Heart right ventricle (tissue), 16 donors: ENCODE data around the gene RND2. TPM values are rescaled to one million over a fixed set of nuclear protein-coding genes. Genes with fewer than 3 reads are reported as not detected.
A peak's percentile ranks its signal among the peaks of the same experiment; 100 is the strongest.

ENCODE experiments used
- ATAC-seq, 8 donors: fragments of 200-7000 bp; cut with Tn5 transposase; one replicate each; pipeline ENCODE4 v1.9.1; 2020; ENCODE audit warnings: mild to moderate bottlenecking in 8 of 8, moderate library complexity in 8 of 8, moderate number of reproducible peaks in 1 of 8
- DNase-seq, 2 donors: peaks; one replicate each; pipeline ENCODE4 v3.0.0-alpha.2; 2020
- H3K27ac ChIP-seq, 10 donors: fragments of 200-600 bp; sonication (generic) in 2 of 10; one replicate each; pipeline versions ENCODE4 v1.5.0 to v1.8.0; 2020 to 2022; ENCODE audit warnings: mild to moderate bottlenecking in 3 of 10
- H3K27me3 ChIP-seq, 7 donors: fragments of 200-600 bp; one replicate each; pipeline ENCODE4 v1.8.0; 2021 to 2022; ENCODE audit warnings: mild to moderate bottlenecking in 2 of 7
- H3K36me3 ChIP-seq, 9 donors: fragments of 200-600 bp; sonication (generic) in 1 of 9; one replicate each; pipeline versions ENCODE4 v1.5.0 to v1.8.0; 2020 to 2022; ENCODE audit warnings: mild to moderate bottlenecking in 2 of 9
- H3K4me1 ChIP-seq, 9 donors: fragments of 200-600 bp; sonication (generic) in 1 of 9; one replicate each; pipeline versions ENCODE4 v1.5.0 to v1.8.0; 2020 to 2022; ENCODE audit warnings: mild to moderate bottlenecking in 4 of 9
- H3K4me3 ChIP-seq, 10 donors: fragments of 200-600 bp; sonication (generic) in 2 of 10; one replicate each; pipeline versions ENCODE4 v1.5.0 to v1.8.0; 2020 to 2022; ENCODE audit warnings: mild to moderate bottlenecking in 7 of 10, moderate library complexity in 2 of 10
- H3K9me3 ChIP-seq, 11 donors: fragments of 200-600 bp in 10 of 11; sonication (generic) in 2 of 11; one replicate each; pipeline versions ENCODE4 v1.5.0 to v1.8.0; 2013 to 2022; ENCODE audit warnings: mild to moderate bottlenecking in 2 of 11, control low read depth in 1 of 11, moderate library complexity in 1 of 11
- WGBS, 2 donors: extraction: QIAGEN DNeasy Blood & Tissue Kit; methylation state at CpG; one replicate each; pipeline ENCODE4 v1.1.7; 2013; ENCODE audit warnings: inconsistent platforms in 1 of 2; 5-methylcytosine and 5-hydroxymethylcytosine counted together
- intact Hi-C, 10 donors: fragments of 100-400 bp; cut with DNase I; formaldehyde crosslinking; loops; one replicate each; pipeline versions ENCODE4 v1.11.1 to v1.14.2; 2022
- polyA plus RNA-seq, 2 donors: library from polyadenylated mRNA; stranded (reverse); fragments of 200-250 nt; gene quantifications; one replicate each; pipeline ENCODE4 v1.2.3, GENCODE V29; 2013
- total RNA-seq, 10 donors: library from RNA; stranded (reverse); fragmentation: NEBNext Ultra II Directional in 3 of 10; extraction: Animal tissue kit (Norgen Biotek cat#: 25700) in 3 of 10; gene quantifications; one replicate each; pipeline versions ENCODE4 v1.2.1 to v1.2.4, GENCODE V29; 2021 to 2023
- TF ChIP-seq, protein P1 (sequence below), 9 donors: fragments of 200-600 bp; sonication (generic) in 2 of 9; IDR thresholded peaks; one replicate each; pipeline versions ENCODE4 v1.5.0 to v1.8.0; 2021 to 2022; ENCODE audit warnings: antibody characterized with exemption in 9 of 9, mild to moderate bottlenecking in 5 of 9, moderate library complexity in 1 of 9
- donor health status: Arrhythmogenic right ventricular cardiomyopathy.
- donor health status: ischemic (EF 13 %, LVEDD 7.1; RV severe dilation, severe dysfunction).
- donor health status: healthy with polysubstance abuse.
- donor health status: DM: no; HTN: yes; CAD: no.
- donor health status: DM: no; HTN: no; CAD: no.
- donor health status: ischemic (EF 25% LVEDD 6.9; RV normal size, moderate dysfunction).
- donor health status: ischemic (EF 25% LVEDD 5.7; RV mildly dilated, moderate dysfunction).
- donor health status: healthy.
- donor health status: DM: yes; HTN: yes; CAD: no.
- donor health status: Ischemic cardiomyopathy.
- donor health status: ischemic (EF 35%, LVEDD 5.7; RV mildly dilated, moderate dysfunction).
- donor health status: nonischemic (EF 11% LVEDD 7.7; RV severe dilation, severe dysfunction).
- donor health status: DM: yes; HTN: yes; CAD: no.
- donor health status: PGD.
- donor health status: ischemic (EF 29% LVEDD 5.4; RV normal size, mild dysfunction).
- donor health status: nonischemic (EF 23%, LVEDD 6.1; RV moderate dilation, normal function).

The RND2 gene
- total and polyA plus RNA-seq, 12 donors = 0.14 to 2.3 (median 0.51) TPM

DNA sequence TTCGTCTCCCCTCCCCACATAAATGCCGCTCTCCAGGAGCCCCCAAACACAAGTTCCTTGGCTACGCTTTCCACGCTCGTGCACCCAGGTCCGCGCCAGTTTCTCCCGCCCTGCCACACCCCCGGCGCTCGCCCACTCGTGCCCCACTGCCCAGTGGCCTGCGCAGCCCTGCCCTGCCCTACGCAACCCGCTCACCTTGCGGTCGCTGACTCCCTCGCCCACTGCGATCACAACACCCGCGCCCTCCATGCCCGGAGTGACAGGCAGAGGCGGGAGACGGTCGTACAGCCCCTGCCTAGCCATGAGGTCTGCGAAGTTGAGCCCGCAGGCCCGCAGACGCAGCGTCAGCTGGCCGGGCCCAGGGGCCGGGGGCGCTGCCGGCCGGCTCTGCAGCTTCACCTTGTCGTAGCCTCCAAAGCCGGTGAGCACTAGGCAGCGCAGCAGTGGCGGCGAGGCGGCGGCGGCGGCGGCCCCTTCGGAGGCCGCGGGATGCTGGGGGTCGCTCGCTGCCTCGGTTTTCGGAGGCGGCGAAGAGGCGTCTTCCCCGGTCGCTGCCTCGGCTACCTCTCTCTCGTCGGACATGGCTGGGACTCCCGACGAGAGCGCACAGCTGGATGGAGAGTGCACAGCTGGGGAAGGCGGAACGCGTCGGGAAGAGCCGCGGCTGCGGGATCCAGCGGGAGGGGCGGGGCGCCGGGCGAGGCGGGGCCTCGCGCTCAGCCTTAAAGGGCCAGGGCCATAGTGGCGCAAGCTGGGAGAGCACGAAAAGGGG lies 3.1 kb upstream of the RND2 start, which contains the start of gene VAT1:
Gene VAT1 (minus strand): TSS at position 645 of the 772 bp plus-strand sequence. CDS start 63 bp downstream, at position 582.
- peak within 1 kb of the TSS; percentile 88 to 100 (median 96) for H3K4me3 ChIP-seq
- no peaks in the 10 kb centered on the region for H3K9me3 ChIP-seq
- ATAC-seq (peak; percentile 70 to 83 (median 80)), DNase-seq (peak; percentile 79 to 86)
- peak within 1 kb of the TSS; percentile 74 to 94 (median 90) for H3K27ac ChIP-seq
- peaks cover 0 to 20% (median 0%) of the 10 kb centered on the region in 9 donors for H3K36me3 ChIP-seq
- intact Hi-C loops = loop anchor here in 9 of 10 donors (5.0 to 10.0 kb wide), 8 partner anchors 103 to 343 kb away; partner anchors contain the start of genes NBR1 (in 7 of the 9) and BRCA1 (in 5 of the 9)
- WGBS, 2 donors = 0% methylated on average over 80 of the region's 80 CpGs
- peaks cover 3 to 55% (median 45%) of the 10 kb centered on the region in 9 donors for H3K4me1 ChIP-seq
- TF ChIP-seq, protein P1, sequence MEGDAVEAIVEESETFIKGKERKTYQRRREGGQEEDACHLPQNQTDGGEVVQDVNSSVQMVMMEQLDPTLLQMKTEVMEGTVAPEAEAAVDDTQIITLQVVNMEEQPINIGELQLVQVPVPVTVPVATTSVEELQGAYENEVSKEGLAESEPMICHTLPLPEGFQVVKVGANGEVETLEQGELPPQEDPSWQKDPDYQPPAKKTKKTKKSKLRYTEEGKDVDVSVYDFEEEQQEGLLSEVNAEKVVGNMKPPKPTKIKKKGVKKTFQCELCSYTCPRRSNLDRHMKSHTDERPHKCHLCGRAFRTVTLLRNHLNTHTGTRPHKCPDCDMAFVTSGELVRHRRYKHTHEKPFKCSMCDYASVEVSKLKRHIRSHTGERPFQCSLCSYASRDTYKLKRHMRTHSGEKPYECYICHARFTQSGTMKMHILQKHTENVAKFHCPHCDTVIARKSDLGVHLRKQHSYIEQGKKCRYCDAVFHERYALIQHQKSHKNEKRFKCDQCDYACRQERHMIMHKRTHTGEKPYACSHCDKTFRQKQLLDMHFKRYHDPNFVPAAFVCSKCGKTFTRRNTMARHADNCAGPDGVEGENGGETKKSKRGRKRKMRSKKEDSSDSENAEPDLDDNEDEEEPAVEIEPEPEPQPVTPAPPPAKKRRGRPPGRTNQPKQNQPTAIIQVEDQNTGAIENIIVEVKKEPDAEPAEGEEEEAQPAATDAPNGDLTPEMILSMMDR (IDR thresholded peaks at IDR 0.05) = no peak
- H3K27me3 ChIP-seq = no peaks in the 10 kb centered on the region

DNA sequence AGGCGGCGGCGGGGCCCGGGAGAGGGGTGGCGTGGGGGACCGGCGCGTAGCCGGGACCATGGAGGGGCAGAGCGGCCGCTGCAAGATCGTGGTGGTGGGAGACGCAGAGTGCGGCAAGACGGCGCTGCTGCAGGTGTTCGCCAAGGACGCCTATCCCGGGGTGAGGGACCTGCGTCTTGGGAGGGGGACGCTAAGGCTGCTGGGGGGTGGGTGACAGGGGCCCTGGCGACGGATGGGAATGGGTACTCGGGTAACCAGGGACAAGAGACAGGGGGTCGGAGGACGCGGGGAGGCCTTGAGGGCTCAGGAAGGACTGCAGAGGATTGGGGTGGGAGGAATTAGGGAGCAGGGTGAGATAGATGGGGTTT lies 243 bp downstream of the RND2 start:
- H3K36me3 ChIP-seq = no peaks in the 10 kb centered on the region
- H3K4me1 ChIP-seq = peaks cover under 1 to 31% (median 21%) of the 10 kb centered on the region in 9 donors
- DNase-seq (no peak), ATAC-seq (no peak)
- no peaks in the 10 kb centered on the region for H3K27me3 ChIP-seq
- no peak overlapping the region for H3K27ac ChIP-seq
- WGBS, 2 donors = 5 to 8% methylated on average over 25 to 27 of the region's 27 CpGs
- intact Hi-C loops = loop anchor here in 7 of 10 donors (5.0 to 10.0 kb wide), 6 partner anchors 62 to 340 kb away; partner anchors contain the start of genes BRCA1 (in 5 of the 7) and NBR1 (in 1 of the 7)
- TF ChIP-seq, protein P1 (IDR thresholded peaks at IDR 0.05) = no peak
- no peaks in the 10 kb centered on the region for H3K9me3 ChIP-seq
- H3K4me3 ChIP-seq = peak overlapping the region in 9 of 10 donors; percentile 25 to 80 (median 62)

DNA sequence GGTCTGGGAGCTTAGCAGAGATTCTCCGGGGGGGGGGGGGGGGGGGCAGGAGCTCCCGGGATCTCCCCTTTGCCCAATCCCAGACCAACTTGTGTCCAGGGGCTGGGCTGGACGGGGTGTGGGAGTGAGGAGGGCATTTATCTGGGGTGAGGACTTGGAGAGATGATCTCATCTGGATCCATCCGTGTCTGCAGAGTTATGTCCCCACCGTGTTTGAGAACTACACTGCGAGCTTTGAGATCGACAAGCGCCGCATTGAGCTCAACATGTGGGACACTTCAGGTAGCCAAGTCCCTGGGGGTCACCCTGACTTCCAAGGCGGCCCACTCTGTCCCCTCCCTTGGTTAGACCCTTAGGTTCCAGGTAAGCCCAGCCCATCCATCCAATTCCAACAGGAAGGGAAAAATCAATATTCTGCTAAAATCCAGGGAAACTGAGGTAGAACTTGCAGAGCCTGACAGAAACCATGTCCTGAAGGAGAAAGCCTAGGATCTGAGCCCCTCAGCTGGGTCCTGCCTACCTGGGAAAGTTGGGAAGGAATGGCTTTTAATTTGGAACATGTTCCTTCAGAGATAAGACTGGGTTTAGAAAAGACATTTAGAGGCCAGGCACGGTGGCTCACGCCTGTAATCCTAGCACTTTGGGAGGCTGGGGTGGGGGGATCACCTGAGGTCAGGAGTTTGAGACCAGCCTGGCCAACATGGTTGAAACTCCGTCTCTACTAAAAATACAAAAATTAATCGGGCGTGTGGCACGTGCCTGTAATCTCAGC lies 921 bp downstream of the RND2 start:
- Histone ChIP-seq H3K4me1 (peaks cover 0 to 25% (median 15%) of the 10 kb centered on the region in 9 donors), H3K36me3 (no peaks in the 10 kb centered on the region), H3K27ac (no peak overlapping the region), H3K27me3 (no peaks in the 10 kb centered on the region), H3K9me3 (no peaks in the 10 kb centered on the region), H3K4me3 (peak overlapping the region in 1 of 10 donors; percentile 62)
- ATAC-seq (no peak), DNase-seq (no peak)
- WGBS, 2 donors = 64% methylated on average over 15 to 16 of the region's 16 CpGs
- intact Hi-C loops = loop anchor here in 7 of 10 donors (5.0 to 10.0 kb wide), 6 partner anchors 61 to 339 kb away; partner anchors contain the start of genes BRCA1 (in 5 of the 7) and NBR1 (in 1 of the 7)
- TF ChIP-seq, protein P1 (IDR thresholded peaks at IDR 0.05) = no peak

DNA sequence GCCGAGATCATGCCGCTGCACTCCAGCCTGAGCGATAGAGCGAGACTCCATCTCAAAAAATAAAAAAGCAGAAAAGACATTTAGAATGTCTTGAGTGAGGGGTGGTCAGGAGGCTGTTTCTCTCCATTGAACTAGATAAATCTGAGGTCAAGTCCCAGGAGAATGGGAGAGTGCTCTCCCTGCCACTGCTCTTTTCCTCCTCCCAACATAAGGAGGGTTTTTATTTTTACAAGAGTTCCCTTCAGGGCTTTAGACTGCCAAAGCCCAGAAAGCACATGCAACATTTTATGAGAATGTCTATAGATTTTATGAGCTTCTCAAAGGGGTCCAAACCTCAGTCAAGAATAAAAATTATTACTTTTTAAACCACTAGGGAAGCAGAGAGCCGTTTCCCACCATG lies 1.6 kb downstream of the RND2 start:
- H3K4me1 ChIP-seq = peaks cover 0 to 21% (median 12%) of the 10 kb centered on the region in 9 donors
- H3K9me3 ChIP-seq = no peaks in the 10 kb centered on the region
- TF ChIP-seq, protein P1 (IDR thresholded peaks at IDR 0.05) = no peak
- no peak for DNase-seq
- no peak for ATAC-seq
- intact Hi-C loops = loop anchor here in 7 of 10 donors (5.0 to 10.0 kb wide), 6 partner anchors 61 to 338 kb away; partner anchors contain the start of genes BRCA1 (in 5 of the 7) and NBR1 (in 1 of the 7)
- no peak overlapping the region for H3K27ac ChIP-seq
- WGBS, 2 donors = 76 to 84% methylated on average over 5 of the region's 5 CpGs
- no peak overlapping the region for H3K4me3 ChIP-seq
- no peaks in the 10 kb centered on the region for H3K27me3 ChIP-seq
- no peaks in the 10 kb centered on the region for H3K36me3 ChIP-seq
